OCI-LY7 (cell line): ENCODE results near the gene CARMIL1. TPM values are rescaled to one million over a fixed set of nuclear protein-coding genes. Genes with fewer than 3 reads are reported as not detected.
A peak's percentile ranks its signal among the peaks of the same experiment; 100 is the strongest.

Experiments used
- BruUV-seq: library from RNA; stranded (reverse); fragments of 400-500 nt; replicated peaks from 2 replicates; lab custom pipeline; 2021; lab: Mats Ljungman, UMichigan
- CTCF ChIA-PET: fragments of 300-600 bp; sonication (Branson Sonifier 250); formaldehyde crosslinking; loops from one replicate; lab custom pipeline; 2022; ENCODE audit warnings: antibody characterized with exemption; ENCODE audit not compliant: unreplicated experiment; lab: Charles Lee
- POLR2A ChIA-PET: fragments of 300-600 bp; sonication (Branson Sonifier 250); formaldehyde crosslinking; loops from one replicate; lab custom pipeline; 2022; ENCODE audit warnings: antibody characterized with exemption; lab: Charles Lee
- DNase-seq: peaks from one replicate; pipeline ENCODE4 v3.0.0-alpha.2; 2015; ENCODE audit warnings: low spot score
- H2AFZ ChIP-seq: fragments of 200-600 bp; sonication (generic), shearing (Covaris generic); 2 replicates; pipeline ENCODE4 v1.6.1; 2014; ENCODE audit warnings: mild to moderate bottlenecking, antibody characterized with exemption, low read length, moderate library complexity
- H3K27ac ChIP-seq: fragments of 200-600 bp; sonication (generic); 2 replicates; pipeline ENCODE4 v1.5.1; 2014; ENCODE audit warnings: mixed run types, low read depth, mild to moderate bottlenecking, moderate library complexity, low read length, inconsistent platforms; ENCODE audit not compliant: poor library complexity, severe bottlenecking
- H3K36me3 ChIP-seq: fragments of 200-600 bp; sonication (generic); 2 replicates; pipeline ENCODE4 v1.6.1; 2014; ENCODE audit warnings: mild to moderate bottlenecking, antibody characterized with exemption, low read length, moderate library complexity, mixed read lengths; ENCODE audit not compliant: insufficient read depth
- H3K4me1 ChIP-seq: fragments of 200-600 bp; sonication (generic); 2 replicates; pipeline ENCODE4 v1.5.1; 2014; ENCODE audit warnings: mild to moderate bottlenecking, low read length; ENCODE audit not compliant: insufficient read depth, poor library complexity, severe bottlenecking
- H3K4me2 ChIP-seq: fragments of 200-600 bp; sonication (generic); 2 replicates; pipeline ENCODE4 v1.6.1; 2014; ENCODE audit warnings: mild to moderate bottlenecking, low read length
- H3K4me3 ChIP-seq: fragments of 200-600 bp; sonication (generic); 2 replicates; pipeline ENCODE4 v1.5.1; 2014; ENCODE audit warnings: mild to moderate bottlenecking, low read depth, low read length; ENCODE audit not compliant: poor library complexity, severe bottlenecking
- H3K79me2 ChIP-seq: fragments of 200-600 bp; sonication (generic); 2 replicates; pipeline ENCODE4 v1.6.1; 2016; ENCODE audit warnings: low read depth, mild to moderate bottlenecking, low read length, moderate library complexity, mixed read lengths; ENCODE audit not compliant: insufficient read depth
- H3K9me2 ChIP-seq: fragments of 200-600 bp; sonication (generic); 2 replicates; pipeline ENCODE4 v1.6.1; 2016; ENCODE audit warnings: mild to moderate bottlenecking, low read length, mixed read lengths; ENCODE audit not compliant: insufficient read depth
- H3K9me3 ChIP-seq: fragments of 200-600 bp; sonication (generic); 2 replicates; pipeline ENCODE4 v1.6.1; 2014; ENCODE audit warnings: mild to moderate bottlenecking, mixed run types, low read length, mixed read lengths
- H4K20me1 ChIP-seq: fragments of 200-600 bp; sonication (generic); 2 replicates; pipeline ENCODE4 v1.6.1; 2014; ENCODE audit warnings: mild to moderate bottlenecking, antibody characterized with exemption, low read length, moderate library complexity, mixed read lengths; ENCODE audit not compliant: insufficient read depth
- CTCF ChIP-seq: fragments of 200-600 bp; sonication (generic); conservative IDR thresholded peaks from 2 replicates; pipeline ENCODE4 v1.5.1; 2014; ENCODE audit warnings: mild to moderate bottlenecking, antibody characterized with exemption, low read length, moderate library complexity, mixed read lengths
- EZH2phosphoT487 ChIP-seq: fragments of 200-600 bp; sonication (generic); IDR thresholded peaks from 2 replicates; pipeline ENCODE4 v1.6.1; 2018; ENCODE audit warnings: low read depth, borderline replicate concordance, mild to moderate bottlenecking, mixed run types, antibody characterized with exemption, low read length, moderate library complexity, mixed read lengths
- intact Hi-C: fragments of 100-400 bp; cut with micrococcal nuclease; formaldehyde crosslinking; loops from one replicate; pipeline ENCODE4 v1.10.0; 2022; ENCODE audit not compliant: unreplicated experiment
- total RNA-seq, 2 experiments: library from RNA; depleted of rRNA in 1 of 2; stranded (reverse); fragments of >200 nt in 1 of 2; shearing (Covaris generic) in 1 of 2; gene quantifications; 2 replicates each; pipeline ENCODE4 v1.2.3, GENCODE V29; 2014 to 2022

CARMIL1 gene
- total RNA-seq, 2 experiments from 2014 or later: 25.5 to 40.1 TPM

GRCh38 chr6:25415701-25416100 is 136.5 kb downstream of the CARMIL1 start:
- Histone ChIP-seq H2AFZ (no peak overlapping the region), H3K36me3 (peaks cover 23% of the 10 kb centered on the region), H4K20me1 (peaks cover 6% of the 10 kb centered on the region; the same call in 1 of the 2 replicates), H3K4me3 (no peak overlapping the region), H3K9me3 (peaks cover 21% of the 10 kb centered on the region; the same call in 1 of the 2 replicates), H3K79me2 (peaks cover 68% of the 10 kb centered on the region; the same call in 1 of the 2 replicates), H3K4me2 (no peak overlapping the region), H3K4me1 (peaks cover 71% of the 10 kb centered on the region), H3K27ac (no peak overlapping the region), H3K9me2 (no peaks in the 10 kb centered on the region)
- ChIA-PET CTCF (no interaction called here), POLR2A (interaction anchor here (3.9 kb wide), 1 partner anchor 13 kb away, joined by 38 read pairs; no protein-coding TSS in a partner anchor)
- no TSS peak for BruUV-seq
- no peak for TF ChIP-seq EZH2phosphoT487
- no peak for TF ChIP-seq CTCF
- DNase-seq: no peak
- intact Hi-C loops: no loop called here

GRCh38 chr6:25417046-25417605 is 138.0 kb downstream of the CARMIL1 start:
- Histone ChIP-seq H3K4me1 (peaks cover 60% of the 10 kb centered on the region), H3K4me3 (no peak overlapping the region), H3K36me3 (peaks cover 27% of the 10 kb centered on the region), H2AFZ (no peak overlapping the region), H3K27ac (no peak overlapping the region), H3K9me2 (no peaks in the 10 kb centered on the region), H3K9me3 (peaks cover 23% of the 10 kb centered on the region; the same call in 1 of the 2 replicates), H3K79me2 (peaks cover 55% of the 10 kb centered on the region; the same call in 1 of the 2 replicates), H3K4me2 (peak overlapping the region; percentile 39), H4K20me1 (peaks cover 6% of the 10 kb centered on the region; the same call in 1 of the 2 replicates)
- TF ChIP-seq CTCF (no peak), EZH2phosphoT487 (no peak)
- BruUV-seq: no TSS peak
- ChIA-PET POLR2A (interaction anchor here (1.5 kb wide), 1 partner anchor 47 kb away, joined by 3 read pairs; no protein-coding TSS in a partner anchor), CTCF (interaction anchor here (1.0 kb wide), 1 partner anchor 73 kb away, joined by 3 read pairs; no protein-coding TSS in a partner anchor)
- intact Hi-C loops: no loop called here
- DNase-seq: no peak
